H9 (cell line): ENCODE results near the gene RGS6. TPM values are rescaled to one million over a fixed set of nuclear protein-coding genes. Genes with fewer than 3 reads are reported as not detected.

Experiments
- DNase-seq: peaks from one replicate; pipeline ENCODE4 v3.0.0-alpha.2; 2017
- H2AFZ ChIP-seq: one replicate; pipeline ENCODE4 v1.6.1; 2013; ENCODE audit warnings: mild to moderate bottlenecking, low read length, control low read depth, moderate library complexity
- H2AK5ac ChIP-seq: 2 replicates; pipeline ENCODE4 v1.6.1; 2013; ENCODE audit warnings: low read length, control low read depth, mixed read lengths; ENCODE audit not compliant: insufficient read length
- H2BK120ac ChIP-seq: one replicate; pipeline ENCODE4 v1.6.1; 2013; ENCODE audit warnings: low read depth, mild to moderate bottlenecking, low read length, control low read depth, inconsistent platforms; ENCODE audit not compliant: poor library complexity, severe bottlenecking
- H2BK12ac ChIP-seq: 2 replicates; pipeline ENCODE4 v1.6.1; 2013; ENCODE audit warnings: low read length, control low read depth, mixed read lengths, low read depth; ENCODE audit not compliant: insufficient read length
- H2BK15ac ChIP-seq: 2 replicates; pipeline ENCODE4 v1.6.1; 2013; ENCODE audit warnings: low read depth, low read length, control low read depth
- H2BK20ac ChIP-seq: one replicate; pipeline ENCODE4 v1.6.1; 2013; ENCODE audit warnings: low read depth, mild to moderate bottlenecking, low read length, control low read depth, inconsistent platforms; ENCODE audit not compliant: poor library complexity, severe bottlenecking
- H2BK5ac ChIP-seq: 2 replicates; pipeline ENCODE4 v1.6.1; 2013; ENCODE audit warnings: low read length, control low read depth, mixed read lengths; ENCODE audit not compliant: insufficient read length
- H3K14ac ChIP-seq: 2 replicates; pipeline ENCODE4 v1.6.1; 2013; ENCODE audit warnings: low read length, control low read depth; ENCODE audit not compliant: insufficient read depth
- H3K18ac ChIP-seq: 2 replicates; pipeline ENCODE4 v1.6.1; 2013; ENCODE audit warnings: low read depth, mild to moderate bottlenecking, mixed read lengths, low read length, control low read depth; ENCODE audit not compliant: insufficient read length
- H3K23ac ChIP-seq: 2 replicates; pipeline ENCODE4 v1.6.1; 2013; ENCODE audit warnings: low read length, control low read depth, mixed read lengths, low read depth; ENCODE audit not compliant: insufficient read length
- H3K23me2 ChIP-seq: 2 replicates; pipeline ENCODE4 v1.6.1; 2013; ENCODE audit warnings: low read depth, mild to moderate bottlenecking, mixed read lengths, low read length, control low read depth; ENCODE audit not compliant: insufficient read length, poor library complexity, severe bottlenecking
- H3K27ac ChIP-seq: 2 replicates; pipeline ENCODE4 v1.5.1; 2013; ENCODE audit warnings: low read length, control low read depth, mixed read lengths, low read depth; ENCODE audit not compliant: insufficient read length
- H3K27me3 ChIP-seq: 2 replicates; pipeline ENCODE4 v1.6.1; 2013; ENCODE audit warnings: low read length, control low read depth, inconsistent platforms; ENCODE audit not compliant: insufficient read depth
- H3K4ac ChIP-seq: 2 replicates; pipeline ENCODE4 v1.6.1; 2013; ENCODE audit warnings: low read depth, mild to moderate bottlenecking, control low read depth, inconsistent platforms, low read length, moderate library complexity
- H3K4me1 ChIP-seq: 2 replicates; pipeline ENCODE4 v1.6.1; 2013; ENCODE audit warnings: low read length, control low read depth, inconsistent platforms; ENCODE audit not compliant: insufficient read depth
- H3K4me2 ChIP-seq: 2 replicates; pipeline ENCODE4 v1.6.1; 2013; ENCODE audit warnings: low read length, control low read depth, mixed read lengths; ENCODE audit not compliant: insufficient read length, insufficient read depth
- H3K56ac ChIP-seq: 2 replicates; pipeline ENCODE4 v1.6.1; 2013; ENCODE audit warnings: low read depth, mild to moderate bottlenecking, mixed read lengths, low read length, control low read depth; ENCODE audit not compliant: insufficient read length
- H3K79me1 ChIP-seq: 2 replicates; pipeline ENCODE4 v1.6.1; 2013; ENCODE audit warnings: low read depth, mild to moderate bottlenecking, moderate library complexity, low read length, control low read depth, inconsistent platforms; ENCODE audit not compliant: insufficient read depth, poor library complexity, severe bottlenecking
- H3K79me2 ChIP-seq: 2 replicates; pipeline ENCODE4 v1.6.1; 2013; ENCODE audit warnings: low read length, control low read depth, inconsistent platforms; ENCODE audit not compliant: insufficient read depth
- H3K9ac ChIP-seq: 2 replicates; pipeline ENCODE4 v1.6.1; 2013; ENCODE audit warnings: low read length, control low read depth, mixed read lengths; ENCODE audit not compliant: insufficient read length; ENCODE audit errors: extremely low read depth
- H3K9me3 ChIP-seq: one replicate; pipeline ENCODE4 v1.6.1; 2013; ENCODE audit warnings: low read depth, low read length, inconsistent platforms; ENCODE audit not compliant: control insufficient read depth
- H3T11ph ChIP-seq: one replicate; pipeline ENCODE4 v1.6.1; 2013; ENCODE audit warnings: mild to moderate bottlenecking, low read length, control low read depth, inconsistent platforms
- H4K20me1 ChIP-seq: one replicate; pipeline ENCODE4 v1.6.1; 2013; ENCODE audit not compliant: control insufficient read depth, insufficient read length, insufficient read depth
- H4K5ac ChIP-seq: 2 replicates; pipeline ENCODE4 v1.6.1; 2013; ENCODE audit warnings: low read depth, mild to moderate bottlenecking, mixed read lengths, low read length, control low read depth; ENCODE audit not compliant: insufficient read length
- H4K8ac ChIP-seq: replicated peaks from 2 replicates; pipeline ENCODE4 v1.6.1; 2013; ENCODE audit warnings: low read length, control low read depth, mixed read lengths, low read depth; ENCODE audit not compliant: insufficient read length
- H4K91ac ChIP-seq: 2 replicates; pipeline ENCODE4 v1.6.1; 2013; ENCODE audit warnings: low read depth, mild to moderate bottlenecking, moderate library complexity, mixed read lengths, low read length, control low read depth; ENCODE audit not compliant: insufficient read length
- H3K27ac Mint-ChIP-seq, 3 experiments: 2 replicates in 2 of 3; 3 replicates in 1 of 3; pipeline ENCODE4 v1.8.0; 2020 to 2021; ENCODE audit warnings: mixed read lengths in 3 of 3, mild to moderate bottlenecking in 1 of 3, moderate library complexity in 1 of 3
- H3K27me3 Mint-ChIP-seq: 2 replicates; pipeline ENCODE4 v1.8.0; 2021; ENCODE audit warnings: low read depth, mild to moderate bottlenecking, moderate library complexity, mixed read lengths
- H3K36me3 Mint-ChIP-seq, 3 experiments: 2 replicates in 2 of 3; 3 replicates in 1 of 3; pipeline ENCODE4 v1.8.0; 2020 to 2021; ENCODE audit warnings: low read depth in 3 of 3, mixed read lengths in 3 of 3; ENCODE audit not compliant: insufficient read depth in 1 of 3
- H3K4me1 Mint-ChIP-seq, 2 experiments: 2 replicates each; pipeline ENCODE4 v1.8.0; 2020; ENCODE audit warnings: mixed read lengths in 2 of 2
- H3K4me3 Mint-ChIP-seq, 2 experiments: 2 replicates in 1 of 2; 3 replicates in 1 of 2; pipeline ENCODE4 v1.8.0; 2020 to 2021; ENCODE audit warnings: mild to moderate bottlenecking in 2 of 2, mixed read lengths in 2 of 2, moderate library complexity in 1 of 2
- H3K9me3 Mint-ChIP-seq, 2 experiments: 2 replicates in 1 of 2; 3 replicates in 1 of 2; pipeline ENCODE4 v1.8.0; 2020; ENCODE audit warnings: mild to moderate bottlenecking in 2 of 2, mixed read lengths in 2 of 2, moderate library complexity in 1 of 2
- WGBS: extraction: QIAGEN DNeasy Blood & Tissue Kit; methylation state at CpG from one replicate; pipeline ENCODE4 v1.1.7; 2013; ENCODE audit warnings: missing lambda C conversion rate, low lambda C conversion rate, mixed read lengths; ENCODE audit not compliant: insufficient read length; ENCODE audit errors: extremely low coverage; 5-methylcytosine and 5-hydroxymethylcytosine counted together
- total RNA-seq: library from RNA; stranded (reverse); gene quantifications from 2 replicates; pipeline ENCODE4 v1.2.1, GENCODE V29; 2021
- TF ChIP-seq, protein P1 (sequence below): fragments of 200-600 bp; sonication (generic); conservative IDR thresholded peaks from 3 replicates; pipeline ENCODE4 v1.8.0; 2021; ENCODE audit warnings: antibody characterized with exemption, mild to moderate bottlenecking

Gene RGS6
- total RNA-seq, 1 experiment from 2014 or later = 3.0 TPM

DNA sequence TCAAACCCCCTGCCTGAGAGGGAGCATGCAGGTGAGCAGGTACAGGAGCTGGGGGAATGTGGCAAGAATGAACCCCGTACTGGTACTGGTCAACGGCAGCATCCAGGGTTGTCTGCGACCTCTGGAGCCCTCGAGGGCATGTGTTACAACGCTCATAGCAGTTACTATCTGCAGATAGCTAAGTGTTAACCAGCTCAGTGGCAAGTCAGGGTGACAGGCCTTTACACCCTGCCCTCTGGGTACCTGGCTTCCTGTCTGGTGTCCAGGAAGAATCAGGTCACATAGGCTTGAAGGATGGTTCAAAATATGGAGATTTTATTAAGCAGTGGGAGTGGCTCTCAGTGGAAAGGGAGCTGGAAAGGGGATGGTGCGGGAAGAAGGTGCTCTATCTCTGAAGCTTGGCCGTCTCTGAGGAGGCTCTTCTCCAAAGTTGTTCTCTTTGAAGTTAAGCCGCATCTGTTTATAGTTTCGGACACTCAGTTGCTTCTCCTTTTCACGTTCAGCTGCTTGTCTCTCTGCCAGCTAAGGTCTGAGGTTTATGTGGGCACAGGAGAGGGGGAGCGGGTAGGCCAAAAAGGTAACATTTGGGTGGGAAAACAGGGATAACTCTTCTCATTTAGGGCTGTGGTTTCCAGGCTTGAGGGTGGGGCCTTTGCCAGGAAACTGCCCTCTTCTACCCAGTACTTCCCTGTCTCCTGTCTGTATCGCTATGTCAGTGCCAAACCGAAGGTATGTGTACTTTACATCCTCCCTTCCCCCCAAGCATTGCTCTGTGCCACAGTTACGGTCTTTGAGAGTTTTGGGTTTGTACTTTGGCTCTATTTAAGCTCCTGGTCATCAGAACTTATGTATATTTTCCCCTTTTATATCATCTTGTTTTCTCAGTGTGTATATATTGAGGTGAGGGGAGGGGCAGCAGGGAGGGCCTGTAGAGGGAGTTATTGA, 305.8 kb downstream of the RGS6 start:
- Histone ChIP-seq H3K27ac (no peak overlapping the region), H2BK20ac (no peak overlapping the region), H2BK12ac (no peak overlapping the region), H3K79me1 (no peaks in the 10 kb centered on the region), H3K79me2 (no peaks in the 10 kb centered on the region), H3K18ac (no peak overlapping the region), H4K91ac (no peak overlapping the region), H2BK5ac (no peak overlapping the region), H3K23ac (no peak overlapping the region), H3K4me2 (no peak overlapping the region), H3K4ac (no peak overlapping the region), H3K56ac (no peak overlapping the region), H3K4me1 (no peaks in the 10 kb centered on the region), H4K5ac (no peak overlapping the region), H2AK5ac (no peak overlapping the region), H4K8ac (no peak overlapping the region), H3T11ph (no peak overlapping the region), H3K9me3 (no peaks in the 10 kb centered on the region), H2AFZ (no peak overlapping the region), H3K9ac (no peak overlapping the region), H3K27me3 (no peaks in the 10 kb centered on the region), H3K14ac (no peak overlapping the region), H3K23me2 (no peaks in the 10 kb centered on the region), H4K20me1 (no peaks in the 10 kb centered on the region), H2BK15ac (no peak overlapping the region), H2BK120ac (no peak overlapping the region)
- no peak overlapping the region for H3K4me3 Mint-ChIP-seq
- peaks cover 1 to 6% of the 10 kb centered on the region in 2 experiments; a peak in 3 of 5 replicates for H3K9me3 Mint-ChIP-seq
- H3K27ac Mint-ChIP-seq = no peak overlapping the region
- peaks cover 9% of the 10 kb centered on the region in 2 experiments for H3K4me1 Mint-ChIP-seq
- DNase-seq = no peak
- no peaks in the 10 kb centered on the region for H3K27me3 Mint-ChIP-seq
- TF ChIP-seq, protein P1, sequence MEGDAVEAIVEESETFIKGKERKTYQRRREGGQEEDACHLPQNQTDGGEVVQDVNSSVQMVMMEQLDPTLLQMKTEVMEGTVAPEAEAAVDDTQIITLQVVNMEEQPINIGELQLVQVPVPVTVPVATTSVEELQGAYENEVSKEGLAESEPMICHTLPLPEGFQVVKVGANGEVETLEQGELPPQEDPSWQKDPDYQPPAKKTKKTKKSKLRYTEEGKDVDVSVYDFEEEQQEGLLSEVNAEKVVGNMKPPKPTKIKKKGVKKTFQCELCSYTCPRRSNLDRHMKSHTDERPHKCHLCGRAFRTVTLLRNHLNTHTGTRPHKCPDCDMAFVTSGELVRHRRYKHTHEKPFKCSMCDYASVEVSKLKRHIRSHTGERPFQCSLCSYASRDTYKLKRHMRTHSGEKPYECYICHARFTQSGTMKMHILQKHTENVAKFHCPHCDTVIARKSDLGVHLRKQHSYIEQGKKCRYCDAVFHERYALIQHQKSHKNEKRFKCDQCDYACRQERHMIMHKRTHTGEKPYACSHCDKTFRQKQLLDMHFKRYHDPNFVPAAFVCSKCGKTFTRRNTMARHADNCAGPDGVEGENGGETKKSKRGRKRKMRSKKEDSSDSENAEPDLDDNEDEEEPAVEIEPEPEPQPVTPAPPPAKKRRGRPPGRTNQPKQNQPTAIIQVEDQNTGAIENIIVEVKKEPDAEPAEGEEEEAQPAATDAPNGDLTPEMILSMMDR = no peak
- WGBS = no CpG with 5 or more reads among the region's 14 CpGs
- peaks cover 0 to 7% (median under 1%) of the 10 kb centered on the region in 3 experiments; a peak in 3 of 7 replicates for H3K36me3 Mint-ChIP-seq
